Right atrium auricular region (tissue), 2 donors: ENCODE results near the gene PCDHA7. TPM values are rescaled to one million over a fixed set of nuclear protein-coding genes. Genes with fewer than 3 reads are reported as not detected.
A peak's percentile ranks its signal among the peaks of the same experiment; 100 is the strongest.
"Not testable (repeated sequence)": the region's sequence is repeated elsewhere in the genome, so short reads cannot be mapped to it uniquely, and the experiment has no call there.

Source experiments
- DNase-seq: peaks from one replicate; pipeline ENCODE4 v3.0.0-alpha.2; 2019; ENCODE audit warnings: low spot score
- H3K27ac ChIP-seq, 2 donors: fragments of 200-600 bp; sonication (generic); 1 replicate in 1 of 2; 2 replicates in 1 of 2; pipeline ENCODE4 v1.5.1; 2016 to 2019
- H3K27me3 ChIP-seq, 2 donors: fragments of 200-600 bp; sonication (generic); one replicate each; pipeline versions ENCODE4 v1.5.1 to v1.6.0; 2017 to 2019
- H3K36me3 ChIP-seq: fragments of 200-600 bp; sonication (generic); one replicate; pipeline ENCODE4 v1.5.1; 2016
- H3K4me1 ChIP-seq, 2 donors: fragments of 200-600 bp; sonication (generic); one replicate each; pipeline versions ENCODE4 v1.5.1 to v1.6.0; 2017 to 2019
- H3K4me3 ChIP-seq, 2 donors: fragments of 200-600 bp; sonication (generic); 1 replicate in 1 of 2; 2 replicates in 1 of 2; pipeline ENCODE4 v1.5.1; 2017 to 2019; ENCODE audit warnings: mild to moderate bottlenecking in 1 of 2, moderate library complexity in 1 of 2
- H3K9me3 ChIP-seq, 2 donors: fragments of 200-600 bp; sonication (generic); one replicate each; pipeline ENCODE4 v1.5.1; 2019
- CTCF ChIP-seq, 2 donors: fragments of 200-600 bp; sonication (generic); IDR thresholded peaks; one replicate each; pipeline ENCODE4 v1.5.1; 2019; ENCODE audit warnings: antibody characterized with exemption in 2 of 2
- total RNA-seq, 2 donors: library from RNA; depleted of rRNA; stranded (reverse); fragments of >200 nt; gene quantifications; one replicate each; pipeline ENCODE4 v1.1.0, GENCODE V29; 2016

The PCDHA7 gene
- under 1 TPM in 1 of 2 donors, not detected in 1; 0.07 TPM for total RNA-seq

DNA sequence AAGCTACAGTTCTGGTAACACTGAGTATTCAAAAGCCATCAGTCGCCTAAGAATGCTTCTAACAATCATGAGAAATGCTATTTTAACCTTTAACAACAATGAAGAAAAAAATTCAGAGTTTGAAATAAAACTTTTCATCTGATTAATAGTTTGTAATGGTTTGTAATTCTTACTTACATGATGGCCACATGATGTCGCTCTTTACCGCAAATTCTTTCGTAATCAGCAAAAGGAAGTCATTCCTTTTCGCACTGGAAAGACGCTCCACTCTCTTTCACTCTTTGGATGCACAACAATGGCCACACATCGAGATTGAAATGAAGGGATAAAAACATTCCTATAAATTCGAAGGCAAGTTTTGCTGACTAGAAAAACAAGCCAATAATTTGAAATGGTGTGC, at the start of gene PCDHA7:
TSS of gene PCDHA7 (plus strand) at position 277 of the 400 bp plus-strand sequence. CDS start at position 392, 115 bp downstream.
- Histone ChIP-seq H3K27ac (no peak within 1 kb of the TSS), H3K27me3 (peaks cover 0 to 3% of the 10 kb centered on the region in 2 donors), H3K9me3 (peaks cover 0 to 55% of the 10 kb centered on the region in 2 donors), H3K36me3 (no peaks in the 10 kb centered on the region), H3K4me3 (peak within 1 kb of the TSS in 1 of 2 donors; percentile 29), H3K4me1 (no peaks in the 10 kb centered on the region)
- peak in 1 of 2 donors; percentile 30 for TF ChIP-seq CTCF (IDR thresholded peaks at IDR 0.05)
- no peak for DNase-seq

- Histone ChIP-seq H3K9me3 (peaks cover 6 to 90% of the 10 kb centered on the region in 2 donors), H3K27me3 (no peaks in the 10 kb centered on the region), H3K27ac (no peak within 1 kb of the TSS), H3K36me3 (no peaks in the 10 kb centered on the region), H3K4me3 (no peak within 1 kb of the TSS), H3K4me1 (no peaks in the 10 kb centered on the region)
- no peak for DNase-seq
- no peak for TF ChIP-seq CTCF (IDR thresholded peaks at IDR 0.05)
Observed at GRCh38 chr5:140785905-140786686, 48.0 kb upstream of the PCDHA7 start, which contains the start of gene PCDHA1. Gene PCDHA1 (plus strand): TSS chr5:140786140.

GRCh38 chr5:140787422-140787821, 46.6 kb upstream of the PCDHA7 start:
- DNase-seq, H3K27me3 ChIP-seq, H3K4me1 ChIP-seq, H3K4me3 ChIP-seq, H3K27ac ChIP-seq, H3K36me3 ChIP-seq: not testable (repeated sequence)
- H3K9me3 ChIP-seq = peaks cover 6 to 90% of the 10 kb centered on the region in 2 donors

DNA sequence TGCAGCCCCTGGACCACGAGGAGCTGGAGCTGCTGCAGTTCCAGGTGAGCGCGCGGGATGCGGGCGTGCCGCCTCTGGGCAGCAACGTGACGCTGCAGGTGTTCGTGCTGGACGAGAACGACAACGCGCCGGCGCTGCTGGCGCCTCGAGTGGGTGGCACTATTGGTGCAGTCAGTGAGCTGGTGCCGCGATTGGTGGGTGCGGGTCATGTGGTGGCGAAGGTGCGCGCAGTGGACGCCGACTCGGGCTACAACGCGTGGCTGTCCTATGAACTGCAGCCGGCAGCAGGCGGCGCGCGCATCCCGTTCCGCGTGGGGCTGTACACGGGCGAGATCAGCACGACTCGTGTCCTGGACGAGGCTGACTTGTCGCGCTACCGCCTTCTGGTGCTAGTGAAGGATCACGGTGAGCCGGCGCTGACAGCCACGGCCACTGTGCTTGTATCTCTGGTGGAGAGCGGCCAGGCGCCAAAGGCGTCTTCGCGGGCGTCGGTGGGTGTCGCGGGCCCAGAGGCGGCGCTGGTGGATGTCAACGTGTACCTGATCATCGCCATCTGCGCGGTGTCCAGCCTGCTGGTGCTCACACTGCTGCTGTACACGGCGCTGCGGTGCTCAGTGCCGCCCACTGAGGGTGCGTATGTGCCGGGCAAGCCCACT, 46.1 kb upstream of the PCDHA7 start:
- H3K27me3 ChIP-seq, H3K4me3 ChIP-seq, H3K36me3 ChIP-seq, H3K27ac ChIP-seq, H3K4me1 ChIP-seq, DNase-seq: not testable (repeated sequence)
- H3K9me3 ChIP-seq = peaks cover 6 to 89% of the 10 kb centered on the region in 2 donors

DNA sequence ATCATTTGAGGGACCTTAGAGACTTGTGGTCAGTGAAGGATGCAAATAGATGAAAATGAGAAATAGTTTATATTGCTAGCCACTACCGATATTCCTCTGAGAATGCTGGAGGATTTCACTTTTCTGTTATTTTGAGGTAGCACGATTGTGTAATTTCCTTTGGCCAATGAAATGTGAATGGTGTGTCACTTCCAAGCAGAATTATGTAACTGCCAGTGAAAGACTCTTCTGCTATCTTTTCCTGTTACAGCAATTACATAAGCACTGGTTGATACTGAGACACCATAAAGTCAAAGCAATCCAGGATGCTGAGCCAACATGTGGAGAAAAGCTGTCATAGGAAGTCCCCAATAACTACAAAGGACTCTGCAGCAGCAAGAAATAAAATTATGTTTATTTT, 43.0 kb upstream of the PCDHA7 start:
- Histone ChIP-seq H3K4me3 (no peak overlapping the region), H3K9me3 (peaks cover 6 to 92% of the 10 kb centered on the region in 2 donors), H3K4me1 (no peaks in the 10 kb centered on the region), H3K36me3 (no peaks in the 10 kb centered on the region), H3K27ac (no peak overlapping the region), H3K27me3 (no peaks in the 10 kb centered on the region)
- no peak for DNase-seq
- TF ChIP-seq CTCF (IDR thresholded peaks at IDR 0.05) = no peak

GRCh38 chr5:140794595-140795258, 39.3 kb upstream of the PCDHA7 start, which contains the start of gene PCDHA2:
Gene PCDHA2 (plus strand): TSS chr5:140794852.
- no peak for DNase-seq
- Histone ChIP-seq H3K27me3 (no peaks in the 10 kb centered on the region), H3K9me3 (peaks cover 0 to 85% of the 10 kb centered on the region in 2 donors), H3K27ac (no peak within 1 kb of the TSS), H3K4me3 (peak within 1 kb of the TSS in 1 of 2 donors; percentile 35), H3K36me3 (no peaks in the 10 kb centered on the region), H3K4me1 (no peaks in the 10 kb centered on the region)
- TF ChIP-seq CTCF (IDR thresholded peaks at IDR 0.05) = peak in 1 of 2 donors; percentile 42
